HL-60 (cell line): ENCODE data around the gene HIPK4.

Source experiments
- TF ChIP-seq, protein P1 (sequence below): IDR thresholded peaks from one replicate; pipeline ENCODE4 v1.5.1; 2011; ENCODE audit warnings: low read length, control low read depth, inconsistent platforms; ENCODE audit not compliant: insufficient read depth
- TF ChIP-seq, protein P2 (sequence below): IDR thresholded peaks from 2 replicates; pipeline ENCODE4 v1.6.1; 2012; ENCODE audit warnings: low read depth; ENCODE audit not compliant: insufficient replicate concordance

DNA sequence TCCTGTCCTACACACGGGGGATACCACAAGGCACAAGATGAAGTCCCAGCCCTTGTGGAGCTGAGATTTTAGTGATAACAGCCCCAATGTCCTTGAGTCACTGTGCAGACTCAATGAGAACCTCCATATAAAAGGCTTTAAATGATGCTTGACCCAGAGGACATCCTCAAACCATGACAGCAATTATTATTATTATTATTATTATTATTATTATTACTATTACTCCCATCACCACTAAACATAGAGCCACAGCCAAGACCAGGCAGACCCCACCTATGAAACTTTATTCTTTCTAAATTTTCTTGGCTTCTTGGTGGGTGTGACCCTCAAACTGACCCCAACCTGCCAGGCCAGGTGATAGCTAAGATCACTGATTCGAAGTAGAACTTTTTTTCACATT, 52.9 kb downstream of the HIPK4 start:
- TF ChIP-seq, protein P1, sequence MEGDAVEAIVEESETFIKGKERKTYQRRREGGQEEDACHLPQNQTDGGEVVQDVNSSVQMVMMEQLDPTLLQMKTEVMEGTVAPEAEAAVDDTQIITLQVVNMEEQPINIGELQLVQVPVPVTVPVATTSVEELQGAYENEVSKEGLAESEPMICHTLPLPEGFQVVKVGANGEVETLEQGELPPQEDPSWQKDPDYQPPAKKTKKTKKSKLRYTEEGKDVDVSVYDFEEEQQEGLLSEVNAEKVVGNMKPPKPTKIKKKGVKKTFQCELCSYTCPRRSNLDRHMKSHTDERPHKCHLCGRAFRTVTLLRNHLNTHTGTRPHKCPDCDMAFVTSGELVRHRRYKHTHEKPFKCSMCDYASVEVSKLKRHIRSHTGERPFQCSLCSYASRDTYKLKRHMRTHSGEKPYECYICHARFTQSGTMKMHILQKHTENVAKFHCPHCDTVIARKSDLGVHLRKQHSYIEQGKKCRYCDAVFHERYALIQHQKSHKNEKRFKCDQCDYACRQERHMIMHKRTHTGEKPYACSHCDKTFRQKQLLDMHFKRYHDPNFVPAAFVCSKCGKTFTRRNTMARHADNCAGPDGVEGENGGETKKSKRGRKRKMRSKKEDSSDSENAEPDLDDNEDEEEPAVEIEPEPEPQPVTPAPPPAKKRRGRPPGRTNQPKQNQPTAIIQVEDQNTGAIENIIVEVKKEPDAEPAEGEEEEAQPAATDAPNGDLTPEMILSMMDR: no peak
- TF ChIP-seq, protein P2, sequence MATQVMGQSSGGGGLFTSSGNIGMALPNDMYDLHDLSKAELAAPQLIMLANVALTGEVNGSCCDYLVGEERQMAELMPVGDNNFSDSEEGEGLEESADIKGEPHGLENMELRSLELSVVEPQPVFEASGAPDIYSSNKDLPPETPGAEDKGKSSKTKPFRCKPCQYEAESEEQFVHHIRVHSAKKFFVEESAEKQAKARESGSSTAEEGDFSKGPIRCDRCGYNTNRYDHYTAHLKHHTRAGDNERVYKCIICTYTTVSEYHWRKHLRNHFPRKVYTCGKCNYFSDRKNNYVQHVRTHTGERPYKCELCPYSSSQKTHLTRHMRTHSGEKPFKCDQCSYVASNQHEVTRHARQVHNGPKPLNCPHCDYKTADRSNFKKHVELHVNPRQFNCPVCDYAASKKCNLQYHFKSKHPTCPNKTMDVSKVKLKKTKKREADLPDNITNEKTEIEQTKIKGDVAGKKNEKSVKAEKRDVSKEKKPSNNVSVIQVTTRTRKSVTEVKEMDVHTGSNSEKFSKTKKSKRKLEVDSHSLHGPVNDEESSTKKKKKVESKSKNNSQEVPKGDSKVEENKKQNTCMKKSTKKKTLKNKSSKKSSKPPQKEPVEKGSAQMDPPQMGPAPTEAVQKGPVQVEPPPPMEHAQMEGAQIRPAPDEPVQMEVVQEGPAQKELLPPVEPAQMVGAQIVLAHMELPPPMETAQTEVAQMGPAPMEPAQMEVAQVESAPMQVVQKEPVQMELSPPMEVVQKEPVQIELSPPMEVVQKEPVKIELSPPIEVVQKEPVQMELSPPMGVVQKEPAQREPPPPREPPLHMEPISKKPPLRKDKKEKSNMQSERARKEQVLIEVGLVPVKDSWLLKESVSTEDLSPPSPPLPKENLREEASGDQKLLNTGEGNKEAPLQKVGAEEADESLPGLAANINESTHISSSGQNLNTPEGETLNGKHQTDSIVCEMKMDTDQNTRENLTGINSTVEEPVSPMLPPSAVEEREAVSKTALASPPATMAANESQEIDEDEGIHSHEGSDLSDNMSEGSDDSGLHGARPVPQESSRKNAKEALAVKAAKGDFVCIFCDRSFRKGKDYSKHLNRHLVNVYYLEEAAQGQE: no peak
